SU-DHL-6 (cell line): ENCODE measurements around the gene FCF1.

Experiments
- H2AFZ ChIP-seq: fragments of 200-600 bp; sonication (generic); 2 replicates; pipeline ENCODE4 v1.6.1; 2014; ENCODE audit warnings: low read depth, mild to moderate bottlenecking, moderate library complexity, mixed read lengths, antibody characterized with exemption, low read length; ENCODE audit not compliant: severe bottlenecking
- H3F3A ChIP-seq: fragments of 200-600 bp; shearing (Covaris generic); 2 replicates; pipeline ENCODE4 v1.6.0; 2016; ENCODE audit warnings: antibody characterized with exemption, mild to moderate bottlenecking; ENCODE audit not compliant: insufficient read depth
- H3K27ac ChIP-seq: fragments of 200-600 bp; sonication (generic); 2 replicates; pipeline ENCODE4 v1.5.1; 2016; ENCODE audit warnings: low read depth, mild to moderate bottlenecking, low read length, moderate library complexity, mixed read lengths
- H3K27me3 ChIP-seq: fragments of 200-600 bp; sonication (generic), shearing (Covaris generic); 2 replicates; pipeline ENCODE4 v1.6.0; 2014; ENCODE audit warnings: mild to moderate bottlenecking, low read length
- H3K36me3 ChIP-seq: fragments of 200-600 bp; sonication (generic); 2 replicates; pipeline ENCODE4 v1.6.1; 2014; ENCODE audit warnings: mild to moderate bottlenecking, low read length, mixed read lengths
- H3K4me2 ChIP-seq: fragments of 300-600, 200-600 bp; shearing (Covaris generic), sonication (generic); 2 replicates; pipeline ENCODE4 v1.6.0; 2014; ENCODE audit warnings: low read length, low read depth, mild to moderate bottlenecking; ENCODE audit not compliant: poor library complexity, severe bottlenecking
- H3K4me3 ChIP-seq: fragments of 200-600 bp; sonication (generic); 2 replicates; pipeline ENCODE4 v1.5.1; 2014; ENCODE audit warnings: antibody characterized with exemption, low read length, mild to moderate bottlenecking, mixed read lengths; ENCODE audit not compliant: insufficient read depth, poor library complexity, severe bottlenecking
- H3K79me2 ChIP-seq: fragments of 200-600 bp; sonication (generic); 2 replicates; pipeline ENCODE4 v1.6.1; 2014; ENCODE audit warnings: mild to moderate bottlenecking, low read length, moderate library complexity; ENCODE audit not compliant: insufficient read depth
- H3K9ac ChIP-seq: fragments of 200-600 bp; sonication (generic); 2 replicates; pipeline ENCODE4 v1.7.0; 2014; ENCODE audit warnings: mild to moderate bottlenecking, low read length
- H3K9me2 ChIP-seq: fragments of 200-600 bp; sonication (generic); replicated peaks from 2 replicates; pipeline ENCODE4 v1.6.1; 2014; ENCODE audit warnings: low read length; ENCODE audit not compliant: insufficient read depth
- H3K9me3 ChIP-seq: fragments of 200-600 bp; sonication (generic); 2 replicates; pipeline ENCODE4 v1.6.1; 2014; ENCODE audit warnings: low read length, mixed read lengths; ENCODE audit not compliant: insufficient read depth
- H4K20me1 ChIP-seq: fragments of 200-600 bp; sonication (generic); 2 replicates; pipeline ENCODE4 v1.6.1; 2014; ENCODE audit warnings: low read depth, mild to moderate bottlenecking, antibody characterized with exemption, low read length, moderate library complexity, mixed read lengths
- CTCF ChIP-seq: fragments of 200-600 bp; sonication (generic); IDR thresholded peaks from one replicate; pipeline ENCODE4 v1.5.1; 2017; ENCODE audit warnings: antibody characterized with exemption, mild to moderate bottlenecking, low read length, moderate library complexity; ENCODE audit not compliant: insufficient read depth, poor library complexity, severe bottlenecking
- EZH2phosphoT487 ChIP-seq: fragments of 200-600 bp; sonication (generic), shearing (Covaris generic); conservative IDR thresholded peaks from 2 replicates; pipeline ENCODE4 v1.6.1; 2018; ENCODE audit warnings: mild to moderate bottlenecking, antibody characterized with exemption, low read length, moderate library complexity, mixed read lengths

FCF1 gene

GRCh38 chr14:74739293-74740030, 26.5 kb downstream of the FCF1 start:
- no peaks in the 10 kb centered on the region for H3K9me2 ChIP-seq
- H2AFZ ChIP-seq: no peak overlapping the region
- TF ChIP-seq CTCF (no peak), EZH2phosphoT487 (no peak)
- H3K36me3 ChIP-seq: peaks cover 6% of the 10 kb centered on the region; the same call in 1 of the 2 replicates
- no peak overlapping the region for H3K4me3 ChIP-seq
- H4K20me1 ChIP-seq: no peaks in the 10 kb centered on the region
- H3K27me3 ChIP-seq: no peaks in the 10 kb centered on the region
- H3K27ac ChIP-seq: no peak overlapping the region
- no peak overlapping the region for H3K9ac ChIP-seq
- H3K4me2 ChIP-seq: no peak overlapping the region
- no peaks in the 10 kb centered on the region for H3K79me2 ChIP-seq
- no peaks in the 10 kb centered on the region for H3F3A ChIP-seq
- no peaks in the 10 kb centered on the region for H3K9me3 ChIP-seq

GRCh38 chr14:74747237-74747636, 34.3 kb downstream of the FCF1 start:
- Histone ChIP-seq H3K27me3 (no peaks in the 10 kb centered on the region), H3K27ac (no peak overlapping the region), H3K4me3 (no peak overlapping the region), H3K36me3 (no peaks in the 10 kb centered on the region), H3K9me3 (no peaks in the 10 kb centered on the region), H3K9ac (no peak overlapping the region), H4K20me1 (no peaks in the 10 kb centered on the region), H3F3A (no peaks in the 10 kb centered on the region), H3K9me2 (no peaks in the 10 kb centered on the region), H2AFZ (no peak overlapping the region), H3K4me2 (no peak overlapping the region), H3K79me2 (no peaks in the 10 kb centered on the region)
- TF ChIP-seq CTCF (no peak), EZH2phosphoT487 (no peak)

- TF ChIP-seq EZH2phosphoT487: no peak
- no peak for TF ChIP-seq CTCF
- Histone ChIP-seq H3K27ac (no peak overlapping the region), H3K9me2 (no peaks in the 10 kb centered on the region), H3K9ac (no peak overlapping the region), H3F3A (no peaks in the 10 kb centered on the region), H3K9me3 (peaks cover 10% of the 10 kb centered on the region; the same call in 1 of the 2 replicates), H3K4me2 (no peak overlapping the region), H3K27me3 (no peaks in the 10 kb centered on the region), H3K36me3 (no peaks in the 10 kb centered on the region), H3K79me2 (no peaks in the 10 kb centered on the region), H3K4me3 (no peak overlapping the region), H2AFZ (no peak overlapping the region), H4K20me1 (no peaks in the 10 kb centered on the region)
These were observed 41.2 kb downstream of the FCF1 start for GRCh38 chr14:74754157-74754556.
